Renal cortex interstitium (tissue), 15 donors: ENCODE data around the gene LY6G5C. TPM values are rescaled to one million over a fixed set of nuclear protein-coding genes. Genes with fewer than 3 reads are reported as not detected.

Experiments
- DNase-seq, 11 donors: peaks; one replicate each; pipeline ENCODE4 v3.0.0-alpha.2; 2013; ENCODE audit warnings: low read depth in 9 of 11, low spot score in 4 of 11; ENCODE audit errors: extremely low read depth in 1 of 11
- long read RNA-seq, 16 experiments: transcript quantifications; one replicate each; lab custom pipeline, GENCODE V29; 2026
- polyA plus RNA-seq, 3 donors: library from polyadenylated mRNA; unstranded; fragments of 120-200 nt; gene quantifications; one replicate each; pipeline ENCODE4 v1.2.1, GENCODE V29; 2013; ENCODE audit not compliant: insufficient read length in 3 of 3

LY6G5C gene, protein sequence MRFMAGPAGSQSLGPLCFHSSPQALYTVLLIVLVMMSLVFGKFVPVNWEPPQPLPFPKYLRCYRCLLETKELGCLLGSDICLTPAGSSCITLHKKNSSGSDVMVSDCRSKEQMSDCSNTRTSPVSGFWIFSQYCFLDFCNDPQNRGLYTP
- polyA plus RNA-seq, result 1 to 10 TPM; 2.4 to 3.5 (median 3.4) TPM
- long read RNA-seq, donor 1, result 0 reads
- long read RNA-seq, donor 2, result 0 reads
- long read RNA-seq, donor 3, partial matches to known transcripts, result 0 of 1 reads
- long read RNA-seq, donor 3, other reads (novel, unspliced or antisense), result 0 of 1 reads
- long read RNA-seq, donor 4, result 0 reads
- long read RNA-seq, donor 5, result 0 reads
- long read RNA-seq, donor 6, result 0 reads
- long read RNA-seq, donor 7, partial matches to known transcripts, result 0 of 2 reads
- long read RNA-seq, donor 7, other reads (novel, unspliced or antisense), result 0 of 2 reads
- long read RNA-seq, donor 8, result 0 reads
- long read RNA-seq, donor 9, result 0 reads
- long read RNA-seq, donor 10, result 0 reads
- long read RNA-seq, donor 11, partial matches to known transcripts, result 0 of 1 reads
- long read RNA-seq, donor 11, other reads (novel, unspliced or antisense), result 0 of 1 reads
- long read RNA-seq, donor 12, result 0 reads
- long read RNA-seq, donor 13, result 0 reads
- long read RNA-seq, donor 14, partial matches to known transcripts, result 0 of 1 reads
- long read RNA-seq, donor 14, other reads (novel, unspliced or antisense), result 0 of 1 reads
- long read RNA-seq, donor 15, result 0 reads
- long read RNA-seq, donor 16, partial matches to known transcripts, result 0 of 2 reads
- long read RNA-seq, donor 16, other reads (novel, unspliced or antisense), result 0 of 2 reads

- peak in 9 of 11 donors; percentile 69 to 88 (median 79) for DNase-seq
Observed at GRCh38 chr6:31680226-31681134, at the start of gene LY6G5C. Gene LY6G5C (minus strand): TSS chr6:31681067. CDS start chr6:31680373, 694 bp downstream.

- DNase-seq, result peak in 10 of 11 donors; percentile 82 to 92 (median 90)
Observed at GRCh38 chr6:31729979-31730630, 49.2 kb upstream of the LY6G5C start.

DNA sequence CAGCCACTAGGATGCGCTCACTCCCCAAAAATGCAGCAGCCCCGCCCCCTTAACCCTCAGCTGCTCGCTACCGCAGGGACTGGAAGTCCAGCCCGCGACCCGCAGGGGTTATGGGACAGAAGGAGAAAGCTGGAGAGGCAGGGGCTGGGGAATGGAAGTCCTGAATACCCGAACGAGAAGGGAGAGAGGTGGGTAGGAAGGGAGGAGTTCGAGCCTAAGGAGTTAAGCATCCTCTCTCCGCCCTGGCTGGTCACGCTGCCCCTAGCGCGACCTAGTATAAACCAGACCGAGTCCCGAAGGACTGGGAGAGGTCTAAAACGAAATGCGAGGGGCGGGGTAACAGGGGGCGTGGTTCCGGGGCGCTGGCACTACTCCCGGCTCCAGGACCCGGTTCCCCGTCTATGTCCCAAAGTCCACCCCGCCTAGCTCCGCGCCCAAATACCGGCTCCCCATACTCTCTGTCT lies 48.7 kb upstream of the LY6G5C start:
- peak in 10 of 11 donors; percentile 84 to 92 (median 88) for DNase-seq

DNA sequence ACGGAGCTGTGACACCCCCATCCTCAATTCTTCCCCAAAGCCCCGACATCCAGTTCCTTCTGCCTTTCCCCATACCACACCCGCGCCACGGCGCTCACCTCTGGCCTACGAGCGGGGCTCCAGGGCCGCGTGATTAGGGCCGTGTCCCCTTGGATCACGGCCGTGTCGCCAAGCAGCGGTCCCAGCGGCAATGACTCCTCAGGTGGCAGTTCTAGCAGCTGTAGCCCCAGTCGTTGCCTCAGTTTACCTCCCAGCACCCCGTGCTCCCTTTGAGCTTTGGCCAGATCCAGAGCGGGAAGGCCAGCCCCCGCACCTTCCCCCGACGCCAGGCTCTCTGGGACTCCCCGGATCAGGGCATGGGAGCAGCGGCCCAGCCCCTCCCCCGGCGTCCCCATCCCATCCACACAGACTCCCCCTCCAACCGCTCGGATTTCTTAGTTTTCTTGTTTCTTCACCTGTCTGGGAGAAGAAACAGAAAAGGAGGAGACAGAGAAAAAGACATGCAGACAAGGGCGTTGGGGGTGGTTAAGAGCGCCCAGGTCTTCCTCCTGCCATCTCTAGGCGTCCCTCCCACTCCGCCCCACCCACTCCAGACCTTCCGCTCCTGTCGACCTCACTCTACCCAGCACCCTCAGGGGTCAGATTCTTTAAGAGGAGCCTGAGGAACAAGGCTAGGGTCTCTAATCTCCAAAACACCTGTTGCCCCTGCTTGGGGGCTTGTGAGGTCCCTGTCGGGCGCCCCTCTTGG lies 48.1 kb upstream of the LY6G5C start, which contains the start of gene DDAH2:
DDAH2 (minus strand) TSS at position 533 of the 748 bp plus-strand sequence; CDS start at position 395, 138 bp downstream.
- DNase-seq, result no peak

- DNase-seq, result no peak
Observed at GRCh38 chr6:31727717-31728671, 47.1 kb upstream of the LY6G5C start.

DNA sequence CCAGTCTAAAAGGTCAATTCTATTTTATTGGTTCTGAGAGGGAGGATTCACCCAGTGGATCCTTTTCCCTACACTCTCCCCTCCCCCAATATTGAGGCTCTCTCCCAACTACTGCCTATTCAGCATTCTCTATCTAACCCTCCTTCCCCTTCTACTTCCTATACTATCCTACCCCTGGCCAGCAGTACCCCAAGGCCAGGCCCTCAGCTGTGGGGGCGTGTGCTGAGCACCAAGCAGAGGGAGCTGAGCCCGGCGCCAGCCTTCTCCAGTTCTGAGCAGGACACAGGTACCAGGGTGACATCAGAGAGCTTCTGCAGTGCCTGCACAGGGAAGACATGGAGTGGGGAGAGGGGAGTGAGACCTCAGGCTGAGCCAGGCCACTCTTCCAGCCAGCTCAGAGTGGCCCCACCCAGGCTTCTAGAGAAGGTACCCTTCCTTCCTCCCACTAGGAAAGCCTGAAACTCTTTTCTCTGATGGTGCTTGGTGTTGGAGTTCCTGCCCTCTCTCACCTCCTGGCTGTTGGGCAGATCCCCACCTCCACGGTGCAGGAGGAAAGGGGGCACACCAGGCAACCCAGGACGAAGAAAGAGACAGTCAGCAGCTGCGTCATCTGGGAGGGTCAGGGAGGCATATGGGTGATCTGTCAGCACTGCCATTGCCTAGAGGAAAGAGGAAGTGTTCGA lies 46.3 kb upstream of the LY6G5C start:
- DNase-seq, result no peak

DNA sequence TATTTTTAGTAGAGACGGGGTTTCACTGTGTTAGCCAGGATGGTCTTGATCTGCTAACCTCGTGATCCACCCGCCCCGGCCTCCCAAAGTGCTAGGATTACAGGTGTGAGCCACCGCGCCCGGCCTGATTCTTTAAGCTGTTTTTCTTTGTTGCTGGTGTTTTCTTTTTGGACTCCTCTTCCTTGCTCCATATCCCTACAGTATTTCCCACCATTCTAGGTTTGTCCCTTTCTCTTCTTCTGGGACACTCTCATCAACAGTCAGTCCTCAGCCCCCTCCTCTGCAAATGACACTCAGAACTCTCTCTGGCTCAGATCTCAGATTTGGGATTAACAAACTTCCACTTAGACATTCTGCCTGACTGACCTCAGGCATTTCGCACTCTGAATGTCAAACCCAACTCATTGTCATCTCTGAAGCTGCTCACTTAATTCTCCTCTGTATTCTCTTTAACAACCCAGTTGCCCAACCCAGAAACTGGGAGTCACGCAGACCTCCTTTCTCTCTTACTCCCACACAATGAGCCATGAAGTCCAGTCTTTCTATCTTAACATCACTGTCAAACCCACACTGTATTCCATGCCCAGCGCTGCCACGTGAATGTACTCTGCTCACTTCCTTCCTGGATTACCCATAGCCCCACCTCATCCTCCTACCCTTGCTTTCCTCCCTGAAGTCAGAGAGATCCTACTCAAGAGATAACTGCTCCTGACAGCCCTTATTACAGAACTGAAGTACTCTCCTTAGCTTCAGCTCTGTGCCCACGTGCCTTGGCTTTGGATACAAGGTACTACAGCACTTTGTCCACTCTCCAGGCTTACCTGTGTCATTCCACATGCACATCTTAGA lies 44.9 kb upstream of the LY6G5C start:
- DNase-seq, result no peak

- DNase-seq, result no peak
Observed at GRCh38 chr6:31723980-31724691, 43.3 kb upstream of the LY6G5C start.

DNA sequence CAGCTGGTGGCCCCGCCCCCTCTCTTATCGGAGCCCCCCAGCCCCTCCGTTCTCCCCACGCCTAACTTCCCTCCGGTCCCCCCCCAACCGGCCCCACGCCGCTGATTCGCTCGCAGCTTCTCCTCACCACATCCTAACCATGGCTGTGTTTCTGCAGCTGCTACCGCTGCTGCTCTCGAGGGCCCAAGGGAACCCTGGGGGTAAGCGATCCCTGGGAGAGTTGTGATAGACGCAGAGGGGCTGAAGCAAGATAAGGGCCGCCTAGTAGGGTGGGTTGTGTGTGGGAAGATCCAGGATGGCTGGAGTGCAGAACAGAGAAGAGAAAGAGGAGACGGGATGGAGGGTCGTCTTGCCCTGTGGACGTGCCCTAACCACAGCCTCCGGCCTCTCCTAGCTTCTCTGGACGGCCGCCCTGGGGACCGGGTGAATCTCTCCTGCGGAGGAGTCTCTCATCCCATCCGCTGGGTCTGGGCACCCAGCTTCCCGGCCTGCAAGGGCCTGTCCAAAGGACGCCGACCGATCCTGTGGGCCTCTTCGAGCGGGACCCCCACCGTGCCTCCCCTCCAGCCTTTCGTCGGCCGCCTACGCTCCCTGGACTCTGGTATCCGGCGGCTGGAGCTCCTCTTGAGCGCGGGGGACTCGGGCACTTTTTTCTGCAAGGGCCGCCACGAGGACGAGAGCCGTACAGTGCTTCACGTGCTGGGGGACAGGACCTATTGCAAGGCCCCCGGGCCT lies 42.5 kb upstream of the LY6G5C start, which contains the start of gene MPIG6B:
MPIG6B (plus strand) TSS at position 129 of the 735 bp plus-strand sequence; CDS start at position 140, 11 bp downstream.
- DNase-seq, result no peak

GRCh38 chr6:31722173-31722572 lies 41.3 kb upstream of the LY6G5C start:
- DNase-seq, result no peak

DNA sequence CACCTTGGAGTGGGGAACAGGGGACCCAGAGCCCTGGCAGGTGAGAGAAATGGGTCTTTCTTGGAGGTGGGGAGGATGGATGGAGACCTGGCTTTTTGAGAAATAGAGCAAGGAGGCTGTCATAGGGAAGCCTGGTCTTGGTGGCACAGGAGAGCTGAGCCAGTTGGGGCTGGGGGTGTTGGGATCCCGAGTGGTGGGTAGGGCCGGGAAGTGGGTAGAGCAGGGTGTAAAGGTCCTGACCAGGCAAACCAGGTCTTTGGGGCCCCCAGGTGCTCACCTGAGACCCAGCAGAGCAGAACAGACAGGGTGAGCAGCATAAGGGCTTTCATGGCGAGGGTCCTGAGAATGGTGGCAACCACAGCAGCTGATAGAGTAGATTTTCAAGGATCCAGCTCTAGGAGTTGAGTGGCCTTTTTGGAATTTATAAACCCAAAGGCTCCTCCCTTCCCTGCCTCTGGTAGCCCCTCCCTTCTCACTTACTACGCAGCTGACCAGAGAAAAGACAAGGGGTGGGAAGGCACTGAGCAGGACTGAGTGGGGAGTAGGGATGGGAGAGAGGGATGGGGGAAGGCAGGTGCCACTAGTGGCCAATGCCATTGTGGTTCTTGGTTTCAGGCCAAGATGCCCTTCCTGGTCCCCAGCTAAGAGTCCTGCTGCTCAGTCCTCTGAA lies 40.6 kb upstream of the LY6G5C start, which contains the start of gene LY6G6C:
LY6G6C (minus strand) TSS at position 396 of the 670 bp plus-strand sequence; CDS start at position 329, 67 bp downstream.
- no peak for DNase-seq

DNA sequence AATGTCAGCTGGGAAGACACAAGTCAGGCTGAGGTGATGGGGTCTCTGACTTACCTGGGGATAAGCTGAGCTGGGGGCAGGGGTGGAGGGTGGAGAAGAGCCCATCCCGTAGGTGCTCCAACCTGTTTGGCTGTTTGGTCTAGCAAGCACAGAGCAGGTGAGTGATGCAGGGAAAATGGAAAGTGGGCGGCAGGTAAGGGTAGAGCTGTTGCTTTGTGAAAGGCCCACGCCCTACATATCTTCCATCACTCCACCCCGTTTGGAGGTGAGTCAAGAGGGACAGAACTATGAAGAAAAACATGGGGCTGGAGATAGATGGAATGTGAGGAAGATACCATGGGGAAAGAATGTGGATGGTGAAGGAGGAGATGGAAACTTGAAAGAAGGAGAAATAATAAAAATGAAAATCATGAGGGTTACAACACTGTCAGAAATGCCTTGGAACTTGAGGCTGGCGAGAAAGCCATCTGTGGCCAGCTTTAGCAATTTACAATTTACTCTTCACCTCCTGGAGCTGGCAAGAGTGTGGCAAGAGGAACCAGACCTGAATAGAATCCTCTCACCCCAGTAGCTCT lies 39.4 kb upstream of the LY6G5C start:
- DNase-seq, result no peak

GRCh38 chr6:31719001-31719400 lies 38.1 kb upstream of the LY6G5C start:
- no peak for DNase-seq
